ENCODE measurements around the gene FGD6.

Gene FGD6

DNA sequence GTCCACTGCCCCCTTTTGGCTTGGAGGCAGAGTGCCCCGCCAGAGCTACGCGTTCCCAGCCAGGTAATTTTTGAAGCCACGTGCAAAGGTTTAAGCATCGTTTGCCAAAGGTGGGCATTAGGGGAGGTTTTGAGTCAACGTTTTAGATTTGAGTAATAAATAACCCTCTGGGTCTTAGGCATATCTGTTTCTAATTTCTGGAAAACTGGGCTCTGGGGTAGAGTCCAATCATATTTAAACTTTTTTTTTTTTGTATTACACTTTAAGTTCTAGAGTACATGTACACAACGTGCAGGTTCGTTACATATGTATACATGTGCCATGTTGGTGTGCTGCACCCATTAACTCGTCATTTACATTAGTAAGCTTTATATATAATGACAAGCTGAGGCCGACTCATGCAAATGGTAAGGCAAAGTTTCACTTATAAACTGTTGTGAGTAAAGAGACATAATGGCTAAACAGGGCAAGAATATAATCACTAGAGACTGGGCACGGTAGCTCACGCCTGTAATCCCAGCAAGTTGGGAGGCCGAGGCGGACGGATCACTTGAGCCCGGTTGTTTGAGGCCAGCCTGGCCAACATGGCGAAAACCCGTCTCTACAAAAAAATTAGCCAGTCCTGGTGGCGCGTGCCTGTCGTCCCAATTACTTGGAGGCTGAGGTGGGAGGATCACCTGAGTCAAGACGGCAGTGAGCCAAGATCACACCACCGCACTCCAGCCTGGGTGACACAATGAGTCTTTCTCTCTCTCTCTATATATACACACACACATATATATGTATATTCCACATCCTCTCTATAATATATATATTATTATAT, 143.4 kb downstream of the FGD6 start:
- DNase-seq = no peak

DNA sequence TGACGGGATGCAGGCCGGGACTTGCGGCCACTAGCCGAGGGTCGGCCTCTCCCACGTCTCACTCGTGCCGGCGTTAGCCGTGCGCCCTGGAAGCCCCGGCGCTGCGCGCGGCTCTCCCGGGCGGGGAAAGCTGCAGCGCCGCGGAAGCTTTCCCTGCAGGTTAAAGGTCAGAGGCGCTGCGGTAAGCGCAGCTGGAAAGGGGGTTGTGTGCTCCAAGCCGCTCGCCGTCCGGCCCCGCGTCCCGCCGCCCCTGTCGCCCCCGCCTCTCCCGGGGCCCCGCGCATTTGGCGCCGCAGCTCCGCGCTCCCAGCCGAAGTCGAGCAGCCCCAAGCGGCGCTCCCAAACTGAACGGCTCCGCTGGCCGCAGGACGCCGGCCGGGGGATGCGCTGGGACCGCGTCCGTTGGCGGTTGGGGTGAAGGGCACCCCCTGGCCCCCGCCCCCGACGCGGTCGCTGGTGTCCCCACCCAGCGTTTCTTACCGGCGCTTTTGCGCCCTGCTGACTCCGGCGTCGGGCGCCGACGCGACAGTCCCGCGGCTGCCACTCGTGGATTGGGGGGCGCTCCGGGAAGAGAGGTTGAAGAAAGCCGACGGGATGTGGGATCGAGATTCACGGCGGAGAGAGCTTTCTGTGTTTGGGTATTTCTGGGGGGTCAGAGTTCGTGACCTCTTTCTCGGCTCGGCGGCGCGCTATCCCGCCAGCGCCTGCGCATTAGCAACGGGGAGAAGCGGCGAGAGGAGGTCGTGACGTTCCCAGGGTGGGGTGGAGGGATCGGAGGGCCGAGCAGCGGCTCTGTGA, 144.2 kb downstream of the FGD6 start, which contains the start of gene NR2C1:
NR2C1 (minus strand) TSS at position 719 of the 798 bp plus-strand sequence. CDS start 6,234 bp downstream, outside the sequence.
- DNase-seq = peak; percentile 88 to 90

DNA sequence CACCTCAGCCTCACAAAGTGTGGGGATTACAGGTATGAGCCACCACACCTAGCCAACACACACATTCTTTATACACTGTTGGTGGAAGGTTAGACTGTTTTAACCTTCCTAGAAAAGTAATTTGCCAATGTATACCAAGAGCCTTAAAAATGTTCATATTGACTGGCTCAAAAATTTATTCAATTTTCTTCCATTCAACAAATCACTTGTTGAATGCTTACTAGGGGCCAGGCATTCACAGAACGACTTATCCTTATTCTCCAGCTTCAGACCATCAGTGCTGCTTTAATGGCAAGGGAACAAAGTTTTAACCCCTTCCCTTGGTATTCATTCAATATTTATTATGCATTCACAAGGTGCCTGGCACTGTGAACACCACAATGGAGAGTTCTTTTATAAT, 146.9 kb downstream of the FGD6 start:
- DNase-seq = no peak

DNA sequence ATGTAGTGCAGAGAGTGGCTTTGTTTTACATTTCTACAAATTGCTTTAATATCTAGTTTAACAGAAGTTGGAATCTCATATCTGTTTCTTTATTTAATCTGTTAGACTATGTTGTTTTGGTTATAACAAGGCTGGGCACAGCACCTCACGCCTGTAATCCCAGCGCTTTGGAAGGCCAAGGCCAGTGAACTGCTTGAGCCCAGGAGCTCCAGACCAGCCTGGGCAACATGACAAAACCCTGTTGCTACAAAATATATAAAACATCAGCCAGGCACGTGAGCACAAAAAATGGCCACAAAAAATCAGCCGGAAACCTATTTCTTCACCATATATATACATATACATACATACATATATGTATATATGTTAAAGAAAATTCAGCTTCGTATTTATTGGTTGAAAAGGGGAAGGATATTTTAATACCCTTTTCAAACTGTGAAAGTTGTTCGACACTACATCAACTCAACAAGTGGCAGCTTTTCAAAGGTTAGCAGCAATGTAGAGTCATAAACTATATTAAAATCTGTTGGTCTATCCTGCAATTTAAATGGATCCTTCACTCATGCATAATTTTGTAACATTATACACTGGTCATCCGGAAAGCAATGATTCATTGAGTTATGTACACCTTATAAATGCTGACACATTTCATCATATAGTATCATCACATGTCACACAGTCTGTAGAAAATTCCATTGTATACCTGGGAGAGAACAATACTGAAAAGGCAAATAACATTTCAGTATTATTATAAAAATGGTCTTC, 151.0 kb downstream of the FGD6 start:
- no peak for DNase-seq

DNA sequence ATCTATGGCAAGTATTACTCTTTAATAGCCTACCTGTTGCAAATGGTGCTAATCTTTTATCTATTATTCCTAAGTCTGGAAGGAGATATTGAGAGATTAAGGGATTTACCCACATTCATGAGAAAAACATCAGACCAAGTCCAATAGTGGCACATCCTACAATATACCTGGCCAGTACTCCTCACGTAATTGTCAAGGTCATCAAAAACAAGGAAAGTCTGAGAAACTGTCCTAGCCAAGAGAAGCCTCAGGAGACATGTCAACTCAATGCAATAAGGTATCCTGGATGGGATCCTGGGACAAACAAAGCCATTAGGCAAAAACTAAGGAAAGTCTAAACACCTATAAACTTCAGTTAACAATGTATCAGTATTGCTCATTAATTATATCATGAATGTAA, 156.3 kb downstream of the FGD6 start:
- no peak for DNase-seq

DNA sequence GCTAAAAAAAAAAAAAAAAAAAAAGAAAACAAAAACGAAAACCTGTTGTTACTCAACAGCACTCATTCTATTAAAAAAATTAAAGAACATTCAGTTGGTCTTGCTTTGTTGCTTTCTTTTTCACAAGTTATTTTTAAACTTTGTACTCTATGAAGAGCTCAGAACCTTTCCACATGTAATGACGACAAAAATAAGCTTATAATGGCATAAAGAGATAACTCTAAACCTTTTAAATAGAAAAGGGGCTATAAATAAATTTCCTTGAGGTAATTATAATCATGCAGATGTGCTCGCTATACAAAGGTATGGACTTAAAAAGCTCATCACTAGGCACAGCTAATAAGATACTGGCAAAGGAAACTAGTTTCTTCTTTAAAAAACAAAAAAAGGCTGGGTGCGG, 157.3 kb downstream of the FGD6 start:
- DNase-seq = no peak

DNA sequence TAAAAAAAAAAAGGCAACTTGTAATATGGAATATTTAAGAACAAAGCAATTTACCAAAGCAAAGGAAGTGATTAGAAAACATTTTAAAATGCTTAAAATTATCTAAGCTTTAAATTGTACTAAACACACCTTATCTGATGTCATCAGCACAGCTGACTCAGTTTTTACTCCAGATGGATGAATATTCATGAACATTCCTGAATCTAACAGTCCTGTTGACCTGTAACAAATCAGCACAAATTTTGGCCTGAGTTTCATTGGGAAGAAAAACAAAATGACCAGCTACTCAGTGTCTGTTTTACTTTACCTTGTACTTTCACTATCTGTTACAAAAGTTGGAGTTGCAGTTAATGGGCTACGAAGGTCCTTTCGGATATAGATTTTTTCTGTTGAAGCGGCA, 159.8 kb downstream of the FGD6 start:
- DNase-seq = no peak

DNA sequence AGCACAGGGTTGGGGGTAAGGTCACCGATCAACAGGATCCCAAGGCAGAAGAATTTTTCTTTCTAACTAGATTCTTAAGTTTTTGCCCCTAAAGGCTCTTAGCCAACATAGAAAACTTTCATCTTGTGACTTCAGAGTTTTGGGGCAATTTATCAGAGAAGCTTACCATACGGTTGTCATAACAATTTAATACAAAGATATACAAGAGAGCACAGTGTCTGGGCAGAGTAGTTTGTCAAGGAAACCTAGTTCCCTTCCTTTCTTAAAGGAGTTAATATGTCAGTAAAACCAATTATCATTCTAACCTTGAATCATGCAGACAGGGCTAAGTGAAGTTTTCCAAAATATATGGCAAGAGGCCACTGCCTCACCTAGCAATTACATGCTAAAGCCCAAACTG, 162.2 kb downstream of the FGD6 start:
- no peak for DNase-seq

DNA sequence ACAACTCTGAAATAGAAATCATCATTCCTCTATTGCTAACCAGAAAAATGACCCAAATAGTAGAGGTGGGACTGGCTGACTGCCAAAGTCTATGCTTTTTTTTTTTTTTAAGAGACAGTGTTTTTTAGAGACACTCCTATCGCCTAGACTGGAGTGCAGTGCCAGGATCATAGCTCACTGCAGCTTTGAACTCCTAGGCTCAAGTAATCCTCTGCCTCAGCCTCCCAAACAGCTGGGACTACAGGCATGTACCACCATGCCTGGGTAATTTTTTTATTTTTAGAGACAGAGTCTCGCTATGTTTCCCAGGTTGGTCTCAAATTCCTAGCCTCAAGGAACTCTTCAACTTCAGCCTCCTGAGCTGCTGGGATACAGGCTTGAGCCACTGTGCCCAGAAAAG, 163.1 kb downstream of the FGD6 start:
- no peak for DNase-seq

DNA sequence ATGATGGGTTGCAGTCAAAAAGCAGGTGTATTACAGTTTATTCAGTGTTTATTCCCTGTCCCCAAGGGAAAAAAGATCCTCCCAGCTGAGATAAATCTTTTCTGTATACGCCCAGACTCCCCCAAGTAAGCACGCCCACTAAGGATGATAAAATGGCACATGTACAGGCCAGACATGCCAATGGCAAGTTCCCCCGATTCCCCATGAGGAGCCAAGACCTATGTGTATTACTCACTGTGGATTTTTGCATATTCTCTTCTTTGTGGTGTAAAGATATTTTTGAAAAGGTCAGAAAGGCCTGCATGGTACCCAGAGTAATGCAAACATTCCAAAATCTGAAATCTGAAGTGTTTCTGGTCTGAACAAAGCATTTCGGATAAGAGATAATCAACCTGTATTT, 166.0 kb downstream of the FGD6 start:
- DNase-seq = no peak

DNA sequence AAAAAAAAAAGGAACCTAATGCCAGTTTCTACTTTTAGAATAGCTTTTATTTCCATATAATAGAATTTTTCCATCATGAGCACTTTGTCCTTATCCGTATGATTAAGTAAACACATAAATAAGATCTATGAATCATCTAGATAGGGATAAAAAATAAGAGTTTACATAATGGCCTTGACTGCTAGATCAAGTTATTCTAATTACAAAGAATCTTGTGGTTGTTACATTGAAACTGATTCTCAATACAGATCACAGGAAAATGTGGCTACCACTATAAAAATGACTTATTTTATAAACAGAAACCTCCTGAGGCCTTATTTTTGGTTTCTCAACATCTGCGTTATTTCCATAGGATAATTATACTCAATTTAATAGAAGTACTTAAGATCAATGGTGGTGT, 179.4 kb downstream of the FGD6 start:
- DNase-seq = no peak

DNA sequence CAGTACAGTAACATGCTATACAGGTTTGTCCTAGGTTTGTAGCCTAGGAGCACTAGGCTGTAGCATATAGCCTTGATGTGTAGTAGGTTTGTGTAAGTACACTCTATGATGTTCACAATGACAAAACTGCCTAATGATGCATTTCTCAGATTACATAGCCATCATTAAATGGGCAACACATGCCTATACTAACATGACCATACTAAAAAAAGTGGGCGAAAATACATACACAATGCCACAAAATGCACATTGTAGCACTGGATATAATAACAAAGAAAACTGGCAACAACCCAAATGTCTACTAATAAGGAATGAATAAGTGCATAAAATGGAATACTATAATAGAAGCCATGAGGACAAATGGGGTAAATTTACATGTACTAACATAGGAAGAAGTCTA, 182.5 kb downstream of the FGD6 start:
- DNase-seq = no peak

Measured in activated CD4-positive, alpha-beta T cell treated with anti-CD3 and anti-CD28 coated beads, Interleukin-2, amount 50 U/mL, for 4 hours (primary cell).